Testis (tissue), 2 donors: ENCODE data around the gene SOX18.

Experiments
- POLR2A ChIP-seq: fragments of 450-650 bp; IDR thresholded peaks from one replicate; pipeline ENCODE4 v1.6.1; 2017; ENCODE audit warnings: antibody characterized with exemption, mild to moderate bottlenecking, moderate library complexity
- TF ChIP-seq, protein P1 (sequence below), 3 experiments: fragments of 450-650 bp in 2 of 3; fragments of 200-600 bp in 1 of 3; sonication (generic) in 1 of 3; IDR thresholded peaks; one replicate each; pipeline ENCODE4 v1.5.1; 2016 to 2019; ENCODE audit warnings: antibody characterized with exemption in 3 of 3, mild to moderate bottlenecking in 2 of 3, moderate library complexity in 1 of 3

DNA sequence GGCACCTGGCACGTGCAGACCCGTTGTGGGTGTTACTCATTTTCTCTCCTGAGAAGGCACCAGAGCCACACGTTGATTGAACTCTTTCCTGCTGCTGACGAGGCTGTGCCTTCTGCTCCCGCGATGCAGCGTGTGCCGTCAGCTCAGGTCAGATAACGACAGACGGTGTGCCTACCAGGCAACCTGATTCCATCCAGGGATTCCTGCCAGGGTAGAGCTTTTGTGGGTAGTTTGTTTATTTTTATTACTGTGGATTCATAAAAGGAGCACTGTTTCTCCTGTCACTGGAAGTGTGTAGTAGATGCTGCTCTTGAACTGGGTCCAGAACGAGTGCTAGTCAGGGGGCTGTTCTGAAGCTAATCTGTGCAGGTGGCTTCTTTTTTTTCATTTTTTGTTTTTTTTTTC, 47.8 kb downstream of the SOX18 start:
- TF ChIP-seq, protein P1, sequence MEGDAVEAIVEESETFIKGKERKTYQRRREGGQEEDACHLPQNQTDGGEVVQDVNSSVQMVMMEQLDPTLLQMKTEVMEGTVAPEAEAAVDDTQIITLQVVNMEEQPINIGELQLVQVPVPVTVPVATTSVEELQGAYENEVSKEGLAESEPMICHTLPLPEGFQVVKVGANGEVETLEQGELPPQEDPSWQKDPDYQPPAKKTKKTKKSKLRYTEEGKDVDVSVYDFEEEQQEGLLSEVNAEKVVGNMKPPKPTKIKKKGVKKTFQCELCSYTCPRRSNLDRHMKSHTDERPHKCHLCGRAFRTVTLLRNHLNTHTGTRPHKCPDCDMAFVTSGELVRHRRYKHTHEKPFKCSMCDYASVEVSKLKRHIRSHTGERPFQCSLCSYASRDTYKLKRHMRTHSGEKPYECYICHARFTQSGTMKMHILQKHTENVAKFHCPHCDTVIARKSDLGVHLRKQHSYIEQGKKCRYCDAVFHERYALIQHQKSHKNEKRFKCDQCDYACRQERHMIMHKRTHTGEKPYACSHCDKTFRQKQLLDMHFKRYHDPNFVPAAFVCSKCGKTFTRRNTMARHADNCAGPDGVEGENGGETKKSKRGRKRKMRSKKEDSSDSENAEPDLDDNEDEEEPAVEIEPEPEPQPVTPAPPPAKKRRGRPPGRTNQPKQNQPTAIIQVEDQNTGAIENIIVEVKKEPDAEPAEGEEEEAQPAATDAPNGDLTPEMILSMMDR (IDR thresholded peaks at IDR 0.05): no peak
- no peak for TF ChIP-seq POLR2A
